Fibroblast of the aortic adventitia (primary cell): Measurements from ENCODE around the gene BANK1. TPM values are rescaled to one million over a fixed set of nuclear protein-coding genes. Genes with fewer than 3 reads are reported as not detected.

Experiments
- DNase-seq: peaks from one replicate; pipeline ENCODE4 v3.0.0-alpha.2; 2010; ENCODE audit warnings: low read depth
- H3K4me3 ChIP-seq: 2 replicates; pipeline ENCODE4 v1.5.1; 2011; ENCODE audit warnings: low read depth, mild to moderate bottlenecking, control low read depth, low read length, moderate library complexity
- CTCF ChIP-seq: IDR thresholded peaks from 2 replicates; pipeline ENCODE4 v1.5.1; 2011; ENCODE audit warnings: mild to moderate bottlenecking, low read length, control low read depth, inconsistent platforms; ENCODE audit not compliant: insufficient read depth
- total RNA-seq: library from RNA; depleted of rRNA; stranded (reverse); fragments of >200 nt; gene quantifications from 2 replicates; pipeline ENCODE4 v1.2.3, GENCODE V29; 2012; ENCODE audit warnings: low replicate concordance

BANK1 gene
- 0.41 and 0.54 TPM in 2 replicates for total RNA-seq

- no peak for TF ChIP-seq CTCF
- peak within 1 kb of the TSS; percentile 42 for H3K4me3 ChIP-seq
- DNase-seq, result no peak
Observed at GRCh38 chr4:101790521-101791181, at the start of gene BANK1. Gene BANK1 (plus strand): TSS chr4:101790730. CDS start chr4:101790881, 151 bp downstream.

GRCh38 chr4:101753721-101754120, 36.8 kb upstream of the BANK1 start:
- no peak overlapping the region for H3K4me3 ChIP-seq
- no peak for TF ChIP-seq CTCF
- peak; percentile 65 for DNase-seq

- TF ChIP-seq CTCF, result no peak
- DNase-seq, result no peak
- no peak overlapping the region for H3K4me3 ChIP-seq
Observed at GRCh38 chr4:101756181-101756580, 34.3 kb upstream of the BANK1 start.

- TF ChIP-seq CTCF, result no peak
- no peak overlapping the region for H3K4me3 ChIP-seq
- DNase-seq, result no peak
Observed at GRCh38 chr4:101761405-101761804, 29.1 kb upstream of the BANK1 start.

DNA sequence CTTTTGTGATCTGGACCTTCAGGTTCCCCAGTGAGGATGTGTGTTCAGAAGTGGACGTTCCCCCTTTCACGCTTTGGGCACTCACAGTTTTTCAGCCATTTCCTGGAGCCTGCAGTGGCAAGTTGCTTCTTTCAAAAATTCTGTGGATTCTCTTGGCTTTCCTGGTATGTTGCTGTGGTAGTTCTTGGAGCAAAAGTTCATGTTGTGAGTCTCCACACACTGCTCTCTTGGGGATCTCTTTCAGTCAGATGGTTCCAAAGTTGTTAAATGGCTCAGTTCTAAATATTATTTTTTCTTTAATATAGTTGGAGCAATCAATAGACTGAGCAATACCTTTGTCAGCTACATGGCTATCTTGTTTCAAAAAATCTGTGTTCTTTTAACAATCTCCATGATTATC, 28.5 kb upstream of the BANK1 start:
- DNase-seq, result no peak
- TF ChIP-seq CTCF, result no peak
- H3K4me3 ChIP-seq, result no peak overlapping the region

DNA sequence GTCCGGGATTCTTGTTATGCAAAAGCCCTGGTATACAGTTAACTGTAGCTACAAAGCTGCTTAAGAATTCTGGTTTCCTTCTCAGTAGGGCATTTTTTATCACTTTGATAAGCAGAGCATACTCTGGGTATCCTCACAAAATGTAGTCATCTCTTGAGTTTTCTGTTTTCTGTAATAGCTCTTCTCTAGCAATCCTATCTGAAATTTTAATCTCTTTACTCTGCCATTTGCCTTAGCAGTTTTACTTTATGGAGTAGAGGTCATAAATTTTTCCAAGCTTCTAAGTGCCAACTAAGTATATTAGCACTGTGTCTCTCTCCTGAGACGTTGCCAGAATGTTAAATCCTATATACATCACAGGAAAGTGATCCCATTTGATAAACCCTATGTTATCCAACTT, 28.0 kb upstream of the BANK1 start:
- TF ChIP-seq CTCF, result no peak
- no peak overlapping the region for H3K4me3 ChIP-seq
- no peak for DNase-seq

DNA sequence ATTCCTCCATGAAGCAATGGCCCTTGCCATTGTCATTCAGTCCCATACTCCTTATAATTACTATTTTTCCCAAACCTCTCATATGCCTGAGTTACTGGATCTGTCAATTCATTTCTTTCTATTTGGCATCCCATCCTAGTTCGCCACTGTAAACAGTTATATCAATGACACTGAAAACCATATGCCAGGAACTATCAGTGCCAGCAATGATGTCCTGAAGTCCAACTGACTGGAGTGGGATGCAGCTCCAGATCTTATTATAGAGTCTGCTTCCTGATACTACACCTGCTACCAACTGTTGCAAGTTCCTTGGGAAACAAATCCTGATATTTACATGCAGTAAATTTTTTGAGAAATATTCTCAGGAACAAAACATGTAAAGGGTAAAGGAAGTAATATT, 27.0 kb upstream of the BANK1 start:
- no peak overlapping the region for H3K4me3 ChIP-seq
- TF ChIP-seq CTCF, result no peak
- no peak for DNase-seq
